CD4-positive, alpha-beta memory T cell (primary cell): Measurements from ENCODE around the gene ZNF865. TPM values are rescaled to one million over a fixed set of nuclear protein-coding genes. Genes with fewer than 3 reads are reported as not detected.
A peak's percentile ranks its signal among the peaks of the same experiment; 100 is the strongest.

Experiments
- CTCF ChIA-PET: fragments of 350-600 bp; sonication (Branson Sonifier 250); formaldehyde crosslinking; loops from one replicate; lab custom pipeline; 2021; ENCODE audit warnings: inconsistent platforms; ENCODE audit not compliant: partially characterized antibody; lab: Charles Lee
- POLR2A ChIA-PET: fragments of 350-600 bp; sonication (Branson Sonifier 250); formaldehyde crosslinking; loops from one replicate; lab custom pipeline; 2021; ENCODE audit not compliant: partially characterized antibody; lab: Charles Lee
- DNase-seq, 5 donors: peaks; one replicate each; pipeline versions ENCODE4 v3.0.0 to v3.0.0-alpha.2; 2020 to 2022; ENCODE audit warnings: mixed read lengths in 1 of 5
- H3K27ac ChIP-seq: one replicate; pipeline ENCODE4 v1.7.0; 2013; ENCODE audit warnings: low read depth, low read length
- H3K27me3 ChIP-seq: 2 replicates; pipeline ENCODE4 v1.7.0; 2013; ENCODE audit warnings: mild to moderate bottlenecking, low read length, moderate library complexity; ENCODE audit not compliant: insufficient read depth
- H3K36me3 ChIP-seq: 2 replicates; pipeline ENCODE4 v1.7.0; 2013; ENCODE audit warnings: mild to moderate bottlenecking, low read length, moderate library complexity; ENCODE audit not compliant: insufficient read depth
- H3K4me1 ChIP-seq: 2 replicates; pipeline ENCODE4 v1.7.0; 2013; ENCODE audit warnings: mild to moderate bottlenecking, low read length, moderate library complexity; ENCODE audit not compliant: insufficient read depth
- H3K4me3 ChIP-seq, 2 donors: one replicate each; pipeline ENCODE4 v1.7.0; 2013; ENCODE audit warnings: low read length in 2 of 2, mild to moderate bottlenecking in 1 of 2
- H3K9me3 ChIP-seq, 2 donors: one replicate each; pipeline ENCODE4 v1.7.0; 2013; ENCODE audit warnings: low read length in 2 of 2, control low read depth in 1 of 2; ENCODE audit not compliant: control insufficient read depth in 1 of 2
- H3K27ac Mint-ChIP-seq, 7 donors: one replicate each; pipeline ENCODE4 v1.8.0; 2020 to 2021; ENCODE audit warnings: mixed read lengths in 7 of 7, mild to moderate bottlenecking in 6 of 7, inconsistent platforms in 3 of 7, moderate library complexity in 3 of 7
- H3K27me3 Mint-ChIP-seq, 2 donors: one replicate each; pipeline ENCODE4 v1.8.0; 2020 to 2021; ENCODE audit warnings: mixed read lengths in 2 of 2
- H3K36me3 Mint-ChIP-seq, 2 donors: one replicate each; pipeline ENCODE4 v1.8.0; 2020 to 2021; ENCODE audit warnings: mixed read lengths in 2 of 2, inconsistent platforms in 1 of 2, mild to moderate bottlenecking in 1 of 2
- H3K4me1 Mint-ChIP-seq, 4 donors: one replicate each; pipeline ENCODE4 v1.8.0; 2020 to 2021; ENCODE audit warnings: mixed read lengths in 4 of 4, mild to moderate bottlenecking in 1 of 4
- H3K4me3 Mint-ChIP-seq, 8 donors: one replicate each; pipeline ENCODE4 v1.8.0; 2020 to 2021; ENCODE audit warnings: mixed read lengths in 8 of 8, mild to moderate bottlenecking in 7 of 8, moderate library complexity in 6 of 8, inconsistent platforms in 3 of 8
- H3K9me3 Mint-ChIP-seq, 8 donors: one replicate each; pipeline ENCODE4 v1.8.0; 2020 to 2021; ENCODE audit warnings: mixed read lengths in 8 of 8, mild to moderate bottlenecking in 5 of 8, inconsistent platforms in 3 of 8, moderate library complexity in 1 of 8
- intact Hi-C: fragments of 100-400 bp; cut with micrococcal nuclease; formaldehyde crosslinking; loops from one replicate; pipeline ENCODE4 v1.15.1; 2023
- polyA plus RNA-seq, 2 donors: library from polyadenylated mRNA; unstranded; fragments of 300-500 nt; fragmentation: Illumina TruSeq; gene quantifications; one replicate each; pipeline ENCODE4 v1.2.3, GENCODE V29; 2021
- total RNA-seq, 2 experiments: library from RNA; stranded (reverse); gene quantifications; one replicate each; pipeline ENCODE4 v1.2.3, GENCODE V29; 2021

Gene ZNF865
- total and polyA plus RNA-seq, 4 experiments from 2014 or later, result 0.30 to 20.9 (median 20.3) TPM; not detected in 1

DNA sequence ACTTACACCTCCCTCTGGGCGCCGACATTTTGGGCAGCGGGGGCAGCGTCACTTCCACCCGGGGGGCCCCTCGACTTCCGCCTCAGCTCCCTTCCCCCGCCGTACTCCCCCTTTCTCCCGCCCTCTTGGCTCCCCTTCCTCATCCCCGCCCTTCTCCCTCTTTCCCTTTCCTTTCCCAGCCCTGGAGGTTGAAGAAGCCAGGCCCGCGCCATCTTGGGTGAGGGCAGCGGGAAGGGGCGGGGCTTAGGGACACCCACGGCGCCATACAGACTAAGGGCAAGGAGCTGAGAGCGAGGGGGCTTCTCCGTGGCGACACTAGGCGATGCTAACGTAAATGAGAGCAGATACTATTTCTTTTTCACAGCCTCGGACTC lies 6.0 kb upstream of the ZNF865 start, which contains the start of gene FIZ1:
Gene FIZ1 (minus strand): TSS at position 50 of the 374 bp plus-strand sequence. CDS start 1,652 bp downstream, outside the sequence.
- H3K27me3 ChIP-seq, result no peaks in the 10 kb centered on the region
- Mint-ChIP-seq H3K9me3 (no peaks in the 10 kb centered on the region), H3K4me1 (peaks cover 20 to 36% (median 22%) of the 10 kb centered on the region in 4 donors), H3K27me3 (no peaks in the 10 kb centered on the region), H3K4me3 (peak within 1 kb of the TSS; percentile 98 to 100 (median 98)), H3K27ac (peak within 1 kb of the TSS; percentile 96 to 100 (median 99)), H3K36me3 (peaks cover 36 to 40% of the 10 kb centered on the region in 2 donors)
- DNase-seq, result peak; percentile 96 to 98 (median 97)
- H3K4me3 ChIP-seq, result peak within 1 kb of the TSS; percentile 93 to 99
- H3K9me3 ChIP-seq, result no peaks in the 10 kb centered on the region
- H3K36me3 ChIP-seq, result peaks cover 8% of the 10 kb centered on the region
- ChIA-PET CTCF (interaction anchor here (0.6 to 5.0 kb wide), 5 partner anchors 26 to 132 kb away, joined by 3 to 24 read pairs (median 5); partner anchors contain the start of gene ZNF784), POLR2A (interaction anchor here (0.6 to 4.7 kb wide), 30 partner anchors 10 to 1411 kb away, joined by 3 to 95 read pairs (median 6); partner anchors contain the start of genes CCDC106, HSPBP1, ISOC2 and KMT5C)
- intact Hi-C loops, result loop anchor here (1.0 to 2.0 kb wide), 9 partner anchors 12 to 519 kb away; partner anchors contain the start of genes EPN1, PPP6R1, ZNF579 and ZNF628
- H3K27ac ChIP-seq, result peak within 1 kb of the TSS; percentile 89
- H3K4me1 ChIP-seq, result peaks cover 26% of the 10 kb centered on the region

DNA sequence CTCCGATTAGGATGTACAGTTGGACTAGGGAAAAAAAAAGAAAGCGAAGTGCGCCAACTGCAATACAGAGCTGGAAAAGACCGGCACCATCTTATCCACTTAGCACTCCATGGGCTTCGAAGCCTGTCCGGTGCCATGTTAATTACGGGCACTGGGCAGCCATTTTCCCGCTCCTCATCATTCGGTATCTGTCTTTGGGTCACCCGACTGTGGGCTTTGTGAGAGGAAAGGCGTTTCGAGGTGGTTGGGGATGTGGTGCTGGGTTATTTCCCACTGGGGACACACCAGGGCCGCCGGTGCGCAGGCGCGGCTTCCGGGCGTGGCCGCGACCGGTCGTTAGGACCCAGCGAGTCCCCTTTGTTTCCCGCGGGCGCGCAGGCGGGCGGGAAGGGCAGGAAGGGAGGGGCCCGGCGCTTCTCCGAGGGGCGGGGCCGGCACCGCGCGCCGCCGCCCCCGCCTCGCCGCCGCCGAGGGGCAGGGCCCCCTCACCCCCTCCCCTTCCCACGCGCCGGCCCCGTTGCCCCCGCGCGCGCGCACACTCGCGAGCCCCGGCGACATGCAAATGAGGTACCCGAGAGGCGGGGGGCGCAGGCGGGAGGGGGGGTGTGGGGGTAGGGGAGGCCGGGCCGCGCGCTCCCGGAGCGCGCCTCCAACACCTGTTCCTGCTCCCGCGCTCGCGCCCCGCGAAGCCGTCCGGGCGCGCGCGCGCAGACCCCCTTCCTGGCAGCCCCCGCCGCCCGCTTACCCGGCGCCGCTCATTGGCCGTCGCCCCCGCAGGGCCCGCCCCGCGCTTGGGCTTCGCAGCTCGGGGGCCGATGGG lies 5.4 kb upstream of the ZNF865 start, which contains the start of gene ZNF524:
Gene ZNF524 (plus strand): TSS at position 447 of the 820 bp plus-strand sequence. CDS start 1,825 bp downstream, outside the sequence.
- Histone ChIP-seq H3K27me3 (no peaks in the 10 kb centered on the region), H3K36me3 (peaks cover 8% of the 10 kb centered on the region), H3K27ac (peak within 1 kb of the TSS; percentile 89), H3K4me1 (peaks cover 32% of the 10 kb centered on the region), H3K9me3 (no peaks in the 10 kb centered on the region), H3K4me3 (peak within 1 kb of the TSS; percentile 93 to 99)
- intact Hi-C loops, result loop anchor here (1.0 to 2.0 kb wide), 9 partner anchors 13 to 519 kb away; partner anchors contain the start of genes EPN1, PPP6R1, ZNF579 and ZNF628
- Mint-ChIP-seq H3K4me1 (peaks cover 23 to 42% (median 27%) of the 10 kb centered on the region in 4 donors), H3K9me3 (no peaks in the 10 kb centered on the region), H3K4me3 (peak within 1 kb of the TSS; percentile 98 to 100 (median 98)), H3K27me3 (no peaks in the 10 kb centered on the region), H3K27ac (peak within 1 kb of the TSS; percentile 96 to 100 (median 99)), H3K36me3 (peaks cover 32 to 35% of the 10 kb centered on the region in 2 donors)
- ChIA-PET POLR2A (interaction anchor here (0.7 to 4.7 kb wide), 28 partner anchors 11 to 541 kb away, joined by 3 to 95 read pairs (median 6); partner anchors contain the start of genes CCDC106, HSPBP1, ISOC2 and KMT5C), CTCF (interaction anchor here (1.1 to 5.0 kb wide), 3 partner anchors 25 to 132 kb away, joined by 5 to 24 read pairs (median 20); partner anchors contain the start of gene ZNF784)
- peak; percentile 91 to 95 (median 93) for DNase-seq

DNA sequence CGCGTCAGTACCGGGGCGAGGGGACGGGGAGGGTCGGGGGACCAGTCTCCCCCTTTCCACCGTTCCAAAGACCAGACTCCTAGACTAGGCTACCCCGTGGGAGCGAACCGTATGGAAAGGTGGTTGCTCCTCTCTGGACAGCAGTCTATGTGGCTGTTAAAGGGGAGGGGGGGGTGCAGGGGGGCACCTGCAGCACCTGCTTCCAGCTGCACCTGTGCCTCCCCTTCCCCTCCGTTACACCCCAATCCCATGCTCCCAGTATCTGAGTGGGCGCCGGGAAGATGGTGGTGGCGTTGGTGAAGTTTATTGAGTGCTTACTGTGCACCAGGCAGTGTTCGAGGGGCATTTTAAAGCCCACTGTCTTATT lies 4.8 kb upstream of the ZNF865 start:
- no peaks in the 10 kb centered on the region for H3K9me3 Mint-ChIP-seq
- peak overlapping the region; percentile 89 for H3K27ac ChIP-seq
- H3K4me1 ChIP-seq, result peaks cover 34% of the 10 kb centered on the region
- DNase-seq, result no peak
- peaks cover 23 to 45% (median 28%) of the 10 kb centered on the region in 4 donors for H3K4me1 Mint-ChIP-seq
- H3K36me3 ChIP-seq, result peaks cover 3% of the 10 kb centered on the region
- H3K36me3 Mint-ChIP-seq, result peaks cover 28 to 29% of the 10 kb centered on the region in 2 donors
- peak overlapping the region; percentile 67 to 92 (median 91) for H3K27ac Mint-ChIP-seq
- intact Hi-C loops, result no loop called here
- H3K4me3 Mint-ChIP-seq, result peak overlapping the region; percentile 78 to 93 (median 86)
- H3K27me3 ChIP-seq, result no peaks in the 10 kb centered on the region
- H3K9me3 ChIP-seq, result no peaks in the 10 kb centered on the region
- H3K27me3 Mint-ChIP-seq, result no peaks in the 10 kb centered on the region
- CTCF ChIA-PET, result interaction anchor here (3.5 to 5.0 kb wide), 2 partner anchors 25 to 32 kb away, joined by 20 to 24 read pairs; partner anchors contain the start of gene ZNF784
- peak overlapping the region; percentile 61 to 93 for H3K4me3 ChIP-seq
- POLR2A ChIA-PET, result interaction anchor here (1.0 to 4.7 kb wide), 12 partner anchors 15 to 344 kb away, joined by 3 to 95 read pairs (median 20); partner anchors contain the start of genes KMT5C, ZNF579, ZNF581 and ZNF628

DNA sequence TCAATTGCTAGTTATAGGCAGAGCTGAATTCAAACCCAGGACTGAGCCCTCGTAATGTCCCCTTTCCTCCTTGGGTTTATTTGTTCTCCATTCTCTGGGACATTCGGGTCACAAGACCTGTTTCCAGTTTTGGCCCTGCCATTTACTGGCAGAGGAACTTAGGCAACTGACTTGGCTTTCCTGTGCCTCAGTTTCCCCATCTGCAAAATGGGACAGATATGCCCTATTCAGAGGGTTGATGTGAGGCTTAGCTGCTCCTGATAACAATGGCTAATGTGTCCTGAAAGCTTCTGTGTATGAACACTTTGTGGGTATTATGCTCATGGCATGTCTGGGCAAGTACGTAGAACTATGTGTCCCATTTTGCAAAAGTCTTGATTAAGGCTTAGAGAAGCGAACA lies 4.4 kb upstream of the ZNF865 start:
- Mint-ChIP-seq H3K4me1 (peaks cover 25 to 49% (median 28%) of the 10 kb centered on the region in 4 donors), H3K9me3 (no peaks in the 10 kb centered on the region), H3K27me3 (no peaks in the 10 kb centered on the region), H3K27ac (peak overlapping the region; percentile 67 to 92 (median 91)), H3K4me3 (peak overlapping the region; percentile 78 to 93 (median 86)), H3K36me3 (peaks cover 25 to 28% of the 10 kb centered on the region in 2 donors)
- H3K27me3 ChIP-seq, result no peaks in the 10 kb centered on the region
- peaks cover 36% of the 10 kb centered on the region for H3K4me1 ChIP-seq
- H3K4me3 ChIP-seq, result peak overlapping the region; percentile 61 to 93
- intact Hi-C loops, result no loop called here
- no peaks in the 10 kb centered on the region for H3K9me3 ChIP-seq
- ChIA-PET CTCF (interaction anchor here (3.5 to 5.0 kb wide), 2 partner anchors 24 to 32 kb away, joined by 20 to 24 read pairs; partner anchors contain the start of gene ZNF784), POLR2A (interaction anchor here (1.0 to 4.7 kb wide), 10 partner anchors 16 to 342 kb away, joined by 3 to 95 read pairs (median 26); partner anchors contain the start of genes KMT5C, ZNF579, ZNF581 and ZNF628)
- H3K27ac ChIP-seq, result peak overlapping the region; percentile 89
- no peaks in the 10 kb centered on the region for H3K36me3 ChIP-seq
- peak in 1 of 5 donors; percentile 20 for DNase-seq

DNA sequence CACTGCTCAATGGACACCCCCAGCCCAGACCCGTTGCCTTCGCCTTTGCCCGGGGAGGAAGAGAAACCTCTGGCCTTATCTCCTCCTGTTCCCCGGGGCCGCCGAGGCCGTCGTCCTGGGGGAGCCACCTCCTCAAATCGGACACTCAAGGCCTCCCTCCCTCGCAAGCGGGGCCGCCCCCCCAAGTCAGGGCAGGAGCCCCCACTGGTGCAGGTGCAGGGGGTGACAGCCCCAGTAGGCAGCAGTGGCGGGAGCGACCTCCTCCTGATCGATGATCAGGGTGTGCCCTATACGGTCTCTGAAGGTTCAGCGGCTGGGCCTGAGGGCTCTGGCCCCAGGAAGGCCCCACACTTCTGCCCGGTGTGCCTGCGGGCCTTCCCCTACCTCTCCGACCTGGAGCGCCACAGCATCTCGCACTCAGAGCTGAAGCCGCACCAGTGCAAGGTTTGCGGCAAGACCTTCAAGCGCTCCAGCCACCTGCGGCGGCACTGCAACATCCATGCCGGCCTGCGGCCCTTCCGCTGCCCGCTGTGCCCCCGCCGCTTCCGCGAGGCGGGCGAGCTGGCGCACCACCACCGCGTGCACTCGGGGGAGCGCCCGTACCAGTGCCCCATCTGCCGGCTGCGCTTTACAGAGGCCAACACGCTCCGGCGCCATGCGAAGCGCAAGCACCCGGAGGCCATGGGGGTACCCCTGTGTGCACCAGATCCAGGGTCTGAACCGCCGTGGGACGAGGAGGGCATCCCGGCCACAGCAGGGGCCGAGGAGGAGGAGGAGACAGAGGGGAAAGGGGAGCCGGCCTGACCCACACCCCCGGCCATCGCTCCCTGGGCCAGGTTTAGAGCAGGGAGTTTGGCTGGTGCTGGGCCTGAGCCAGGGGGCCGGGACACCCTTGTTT lies 3.1 kb upstream of the ZNF865 start:
- intact Hi-C loops, result no loop called here
- Histone ChIP-seq H3K9me3 (no peaks in the 10 kb centered on the region), H3K4me1 (peaks cover 49% of the 10 kb centered on the region), H3K36me3 (no peaks in the 10 kb centered on the region), H3K27me3 (no peaks in the 10 kb centered on the region), H3K4me3 (no peak overlapping the region), H3K27ac (no peak overlapping the region)
- Mint-ChIP-seq H3K9me3 (no peaks in the 10 kb centered on the region), H3K27me3 (no peaks in the 10 kb centered on the region), H3K4me3 (peak overlapping the region in 2 of 8 donors; percentile 73 to 88), H3K27ac (peak overlapping the region in 1 of 7 donors; percentile 87), H3K4me1 (peaks cover 34 to 62% (median 40%) of the 10 kb centered on the region in 4 donors), H3K36me3 (peaks cover 13 to 33% of the 10 kb centered on the region in 2 donors)
- DNase-seq, result peak in 1 of 5 donors; percentile 44
- ChIA-PET CTCF (no interaction called here), POLR2A (interaction anchor here (3.7 to 4.7 kb wide), 3 partner anchors 17 to 31 kb away, joined by 44 to 95 read pairs (median 49); partner anchors contain the start of gene ZNF784)

DNA sequence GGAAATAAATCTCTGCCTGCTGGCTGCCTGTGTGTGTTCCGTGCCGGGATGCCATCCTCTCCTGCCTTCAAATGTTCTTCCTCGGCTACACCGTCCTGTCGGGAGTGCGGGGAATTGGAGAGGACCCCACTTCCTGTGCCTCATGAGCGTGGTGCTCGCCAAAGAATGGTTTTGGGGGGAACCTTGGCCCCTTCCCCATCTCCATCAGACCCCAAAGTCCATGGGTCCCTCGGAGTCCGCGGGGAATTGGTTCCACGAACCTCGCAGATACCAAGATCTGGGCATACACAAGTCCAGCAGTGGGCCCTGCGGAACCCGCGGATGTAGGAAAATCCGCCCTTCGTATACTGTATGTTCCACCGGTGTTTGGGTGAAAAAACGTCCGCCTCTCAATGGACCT lies 2.3 kb upstream of the ZNF865 start:
- H3K27me3 ChIP-seq, result no peaks in the 10 kb centered on the region
- Mint-ChIP-seq H3K36me3 (peaks cover 9 to 40% of the 10 kb centered on the region in 2 donors), H3K4me3 (peak overlapping the region in 4 of 8 donors; percentile 48 to 74 (median 64)), H3K4me1 (peaks cover 40 to 69% (median 47%) of the 10 kb centered on the region in 4 donors), H3K27ac (peak overlapping the region in 4 of 7 donors; percentile 29 to 94 (median 55)), H3K27me3 (no peaks in the 10 kb centered on the region), H3K9me3 (peaks cover 0 to 2% (median 0%) of the 10 kb centered on the region in 8 donors)
- DNase-seq, result peak in 1 of 5 donors; percentile 19
- H3K4me1 ChIP-seq, result peaks cover 49% of the 10 kb centered on the region
- no peak overlapping the region for H3K4me3 ChIP-seq
- ChIA-PET CTCF (interaction anchor here (1.8 kb wide), 1 partner anchor 30 kb away, joined by 10 read pairs; no protein-coding TSS in a partner anchor), POLR2A (interaction anchor here (1.6 kb wide), 1 partner anchor 9 kb away, joined by 4 read pairs; no protein-coding TSS in a partner anchor)
- no peak overlapping the region for H3K27ac ChIP-seq
- no peaks in the 10 kb centered on the region for H3K9me3 ChIP-seq
- H3K36me3 ChIP-seq, result no peaks in the 10 kb centered on the region
- intact Hi-C loops, result no loop called here
